ENCODE results near the gene RTN4RL1.
A peak's percentile ranks its signal among the peaks of the same experiment; 100 is the strongest.
"Not testable (repeated sequence)": the region's sequence is repeated elsewhere in the genome, so short reads cannot be mapped to it uniquely, and the experiment has no call there.

RTN4RL1 gene

DNA sequence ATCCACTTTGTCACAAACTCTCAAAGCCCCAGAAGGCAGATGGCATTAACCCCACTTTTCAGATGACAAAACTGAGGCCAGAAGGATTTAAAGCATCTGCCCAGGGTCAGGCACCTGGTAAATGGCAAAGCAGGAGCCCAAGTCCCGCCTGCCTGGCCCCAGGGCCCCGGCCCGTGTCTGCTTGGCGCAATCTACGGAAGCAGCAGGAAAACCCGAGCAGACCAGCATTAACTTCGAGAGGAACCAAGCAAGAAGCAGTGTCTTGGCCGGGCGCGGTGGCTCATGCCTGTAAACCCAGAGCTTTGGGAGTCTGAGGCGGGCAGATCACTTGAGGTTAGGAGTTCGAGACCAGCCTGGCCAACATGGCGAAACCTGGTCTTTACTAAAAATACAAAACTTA is 21.6 kb downstream of the RTN4RL1 start:
- no peak for DNase-seq (ENCODE audit: low spot score)

GRCh38 chr17:2002767-2003329 is 22.3 kb downstream of the RTN4RL1 start:
- no peak for DNase-seq (ENCODE audit: low spot score)

- peak; percentile 59 for DNase-seq (ENCODE audit: low spot score)
Observed at GRCh38 chr17:1999557-2000251, 25.4 kb downstream of the RTN4RL1 start.

- peak; percentile 48 for DNase-seq (ENCODE audit: low spot score)
Observed at GRCh38 chr17:1997927-1998742, 27.0 kb downstream of the RTN4RL1 start.

DNA sequence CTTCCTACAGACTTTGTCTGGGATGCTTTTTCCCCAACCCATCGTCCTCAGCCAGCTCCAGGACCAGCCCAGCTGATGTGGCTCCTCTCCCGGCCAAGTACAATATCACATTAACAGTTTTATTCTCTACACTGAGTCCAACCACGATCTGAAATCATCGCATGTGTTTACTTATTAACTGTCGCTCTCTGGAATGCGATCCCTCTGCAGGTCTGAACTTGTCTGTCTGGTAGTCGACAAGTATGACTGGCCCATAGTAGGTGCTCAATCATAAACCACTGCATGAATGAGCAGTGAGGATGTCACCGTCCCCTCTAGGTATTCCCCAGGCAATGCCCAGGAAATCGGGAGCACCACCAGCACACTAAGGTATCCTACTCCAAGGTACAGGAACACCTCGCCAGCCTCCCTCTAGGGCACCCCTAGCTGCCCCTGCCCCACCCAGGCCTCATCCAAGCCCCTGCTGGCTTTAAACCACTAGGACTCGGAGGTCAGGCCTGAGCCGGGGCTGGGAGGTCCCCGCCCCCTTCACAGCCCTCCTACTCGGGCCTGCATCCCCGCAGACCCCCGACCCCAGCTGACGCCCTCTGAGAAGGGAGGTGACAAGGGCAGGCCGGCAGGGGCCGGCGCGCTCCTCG is 27.7 kb downstream of the RTN4RL1 start:
- no peak for DNase-seq (ENCODE audit: low spot score)

DNA sequence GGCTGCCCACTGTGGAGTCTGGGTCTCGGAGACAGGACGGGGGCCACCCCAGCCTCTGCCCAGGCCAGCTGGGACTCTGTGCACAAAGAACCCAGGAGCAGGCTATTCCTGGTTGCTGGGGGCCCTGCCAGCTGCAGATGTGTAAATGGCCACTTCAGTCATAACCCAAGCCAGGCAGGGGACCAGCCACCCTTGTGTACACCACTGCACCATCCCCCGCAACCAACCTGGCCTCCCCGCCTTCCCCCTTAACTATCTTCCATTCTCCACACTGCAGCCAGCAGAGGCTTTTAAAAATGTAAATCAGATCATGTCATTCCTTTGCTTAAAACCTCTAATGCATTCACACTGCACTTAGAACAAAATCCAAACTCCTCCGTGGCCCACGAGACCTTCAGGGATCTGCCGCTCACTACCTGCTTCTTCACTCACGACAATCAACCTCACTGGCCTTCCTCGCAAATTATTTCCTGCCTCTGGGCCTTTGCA is 28.3 kb downstream of the RTN4RL1 start:
- DNase-seq (ENCODE audit: low spot score), result no peak

DNA sequence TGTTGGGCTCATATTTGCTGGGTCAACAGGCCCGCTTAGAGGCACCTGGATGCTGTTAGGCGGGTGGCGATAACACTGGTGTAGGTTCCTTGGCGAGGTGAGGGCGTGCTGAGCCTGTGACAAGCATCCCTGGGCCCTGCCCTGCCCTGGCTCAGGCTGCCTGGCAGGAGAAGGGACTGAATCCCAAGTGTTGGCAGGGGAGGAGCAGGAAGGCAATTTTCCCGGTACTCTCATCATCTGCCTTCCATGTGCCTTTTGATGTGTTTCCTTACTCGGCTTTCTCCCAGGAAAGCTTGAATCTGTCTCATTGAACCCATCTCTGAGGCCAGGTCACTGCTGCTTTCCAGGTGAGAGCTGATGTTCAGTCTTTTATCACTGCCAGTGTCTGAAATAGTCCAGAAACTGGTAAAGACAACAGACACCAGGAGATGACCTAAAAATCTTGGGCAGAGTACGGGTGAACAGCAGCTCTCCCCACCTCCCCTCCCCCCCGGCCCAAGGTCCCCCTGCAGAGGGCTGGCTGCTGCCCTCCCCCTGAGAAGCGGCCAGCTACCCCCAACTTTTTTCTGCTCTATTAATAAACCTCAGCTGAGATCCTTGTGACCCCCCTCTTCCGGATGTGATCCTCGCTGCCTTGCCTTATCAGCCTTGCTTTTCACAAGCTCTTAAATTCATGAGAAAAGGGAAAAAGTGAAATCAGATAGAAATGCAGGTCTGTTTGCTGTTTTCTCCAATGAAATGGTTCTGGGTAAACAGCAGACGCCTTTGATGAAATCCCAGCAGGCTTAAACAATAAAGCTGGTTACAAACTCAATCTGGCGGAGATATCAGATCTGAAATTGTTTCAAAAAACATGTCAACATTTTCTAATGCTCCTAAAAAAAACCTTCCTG is 29.0 kb downstream of the RTN4RL1 start:
- DNase-seq (ENCODE audit: low spot score), result no peak

DNA sequence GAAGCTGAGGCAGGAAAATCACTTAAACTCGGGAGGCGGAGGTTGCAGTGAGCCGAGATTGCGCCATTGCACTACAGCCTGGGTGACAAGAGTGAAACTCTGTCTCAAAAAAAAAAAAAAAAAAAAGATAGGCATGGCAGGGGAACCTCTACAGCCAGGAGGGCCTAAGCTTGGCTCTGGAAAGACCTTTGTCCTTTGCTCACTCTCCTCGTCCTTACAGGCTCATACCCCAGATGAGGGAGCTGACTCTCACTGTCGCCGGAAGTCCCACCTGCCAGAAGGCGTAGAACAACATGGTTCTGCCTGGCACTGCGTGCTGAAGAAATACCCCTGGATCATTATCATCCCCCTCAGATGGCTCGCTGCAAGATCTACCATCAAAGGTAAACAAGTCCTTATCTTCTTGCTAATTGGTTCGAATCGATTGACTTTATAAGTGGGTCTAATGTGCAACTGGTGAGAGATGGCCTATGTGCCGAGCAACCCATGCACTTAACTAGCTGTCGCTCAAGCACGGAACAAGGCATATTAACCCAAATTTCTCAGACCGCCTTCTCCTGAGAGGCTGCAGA is 29.7 kb downstream of the RTN4RL1 start:
- no peak for DNase-seq (ENCODE audit: low spot score)

DNA sequence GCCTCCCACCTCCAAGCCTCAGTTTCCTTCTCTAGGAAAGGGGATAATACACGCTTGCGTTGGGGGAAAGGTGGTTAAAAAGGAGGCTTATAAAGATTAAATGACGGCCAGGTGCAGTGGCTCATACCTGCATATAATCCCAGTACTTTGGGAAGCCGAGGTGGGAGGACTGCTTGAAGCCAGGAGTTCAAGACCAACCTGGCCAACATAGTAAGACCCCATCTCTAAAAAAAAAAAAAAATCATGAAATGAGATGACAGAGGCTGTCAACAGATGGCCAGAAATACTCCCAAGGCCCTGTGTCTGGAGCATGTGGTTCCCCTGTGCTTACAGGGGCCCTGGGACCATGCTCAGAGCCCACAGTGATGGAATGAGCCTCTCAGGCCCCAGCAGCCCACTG is 30.4 kb downstream of the RTN4RL1 start:
- DNase-seq (ENCODE audit: low spot score), result no peak

DNA sequence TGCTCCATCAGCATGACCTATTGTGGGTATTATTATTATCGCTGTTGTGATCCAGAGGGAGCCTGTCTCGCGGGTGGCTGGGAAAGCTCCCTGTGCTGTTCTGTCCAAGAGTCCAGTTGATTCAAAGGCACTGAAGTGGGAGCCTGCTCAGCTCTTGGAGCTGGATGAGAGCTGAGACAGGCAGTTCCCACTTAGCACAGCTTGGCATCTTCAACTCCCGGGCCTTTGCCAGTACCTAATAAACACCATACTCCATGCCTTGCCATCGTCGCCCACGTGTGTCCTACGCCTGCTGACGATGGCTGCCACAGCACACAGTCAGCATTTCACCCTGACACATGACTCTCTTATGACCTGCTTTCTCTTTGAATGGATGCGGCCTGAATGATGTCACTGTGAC is 32.6 kb downstream of the RTN4RL1 start:
- DNase-seq (ENCODE audit: low spot score), result no peak

GRCh38 chr17:1989135-1989534 is 36.0 kb downstream of the RTN4RL1 start:
- DNase-seq (ENCODE audit: low spot score), result peak; percentile 80

GRCh38 chr17:1986783-1987451 is 38.2 kb downstream of the RTN4RL1 start:
- DNase-seq (ENCODE audit: low spot score), result no peak

DNA sequence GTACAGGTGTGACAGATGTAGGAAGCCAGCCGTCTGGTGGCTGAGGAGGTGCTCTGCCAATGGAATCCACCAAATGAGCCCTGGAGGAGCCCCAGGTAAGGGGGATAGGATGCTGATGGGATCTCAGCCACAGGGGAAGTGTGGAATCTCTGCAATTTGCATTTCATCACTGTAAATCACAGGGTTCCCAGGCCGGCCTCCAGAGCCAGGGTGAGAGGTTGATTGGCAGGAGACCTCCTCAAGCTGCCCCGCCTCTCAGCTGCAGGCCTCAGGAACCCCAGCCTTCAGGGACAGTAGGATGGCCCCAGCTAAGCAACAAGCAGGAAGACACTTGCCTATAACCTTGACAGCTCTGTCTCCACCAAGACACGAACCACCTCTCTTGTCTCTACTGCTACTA is 39.4 kb downstream of the RTN4RL1 start:
- DNase-seq (ENCODE audit: low spot score), result no peak

DNA sequence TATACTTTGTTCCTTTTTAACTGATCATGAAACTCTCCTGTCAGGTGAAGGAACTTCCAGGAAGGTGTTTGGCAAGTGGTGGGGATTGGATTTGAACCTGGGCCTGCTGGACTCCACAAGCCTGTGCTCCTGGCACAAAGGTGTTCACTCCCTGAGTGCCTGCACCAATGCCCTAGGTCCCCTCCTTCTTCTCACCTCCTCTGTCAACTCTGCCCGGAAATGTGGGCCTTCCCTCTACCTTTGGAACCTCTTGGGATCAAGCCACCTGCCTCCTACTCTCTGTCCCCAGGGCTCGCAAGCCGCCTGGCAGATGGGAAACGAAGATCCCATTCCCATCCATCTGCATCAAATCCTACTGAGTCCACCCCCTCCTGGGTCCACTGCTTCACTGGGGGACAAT is 40.0 kb downstream of the RTN4RL1 start:
- DNase-seq (ENCODE audit: low spot score), result no peak

DNA sequence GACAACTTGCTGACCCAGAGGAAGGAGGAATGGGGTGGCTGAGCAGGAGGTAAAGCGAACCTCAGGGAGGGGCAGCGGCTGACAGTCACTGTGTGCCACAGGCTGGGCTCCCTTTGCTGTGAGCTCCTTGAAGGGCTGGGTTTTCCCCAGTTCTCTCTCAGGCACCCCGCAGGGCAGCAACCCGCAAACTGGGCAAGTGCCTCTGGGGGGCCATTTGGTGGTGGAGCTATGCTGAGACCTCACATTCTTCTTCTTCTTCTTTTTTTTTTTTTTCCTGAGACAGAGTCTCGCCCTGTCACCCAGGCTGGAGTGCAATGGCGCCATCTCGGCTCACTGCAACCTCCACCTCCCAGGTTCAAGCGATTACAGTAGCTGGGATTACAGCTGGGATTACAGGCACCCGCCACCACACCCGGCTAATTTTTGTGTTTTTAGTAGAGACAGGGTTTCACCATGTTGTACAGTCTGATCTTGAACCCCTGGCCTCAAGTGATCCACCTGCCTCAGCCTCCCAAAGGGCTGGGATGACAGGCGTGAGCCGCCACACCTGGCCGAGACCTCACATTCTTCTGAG is 42.3 kb downstream of the RTN4RL1 start:
- DNase-seq (ENCODE audit: low spot score), result not testable (repeated sequence)

GRCh38 chr17:1980665-1981250 is 44.4 kb downstream of the RTN4RL1 start:
- no peak for DNase-seq (ENCODE audit: low spot score)

- DNase-seq (ENCODE audit: low spot score), result no peak
Observed at GRCh38 chr17:1979182-1979985, 45.8 kb downstream of the RTN4RL1 start.

- DNase-seq (ENCODE audit: low spot score), result no peak
Observed at GRCh38 chr17:1978396-1978949, 46.7 kb downstream of the RTN4RL1 start.
